CD14-positive monocyte (primary cell): ENCODE results near the gene AASS. TPM values are rescaled to one million over a fixed set of nuclear protein-coding genes. Genes with fewer than 3 reads are reported as not detected.

Source experiments
- DNase-seq, 3 donors: peaks; one replicate each; pipeline ENCODE4 v3.0.0-alpha.2; 2011 to 2022
- H2AFZ ChIP-seq: 2 replicates; pipeline ENCODE4 v1.6.0; 2012; ENCODE audit warnings: mild to moderate bottlenecking, low read depth, low read length, inconsistent platforms; ENCODE audit not compliant: insufficient read depth, poor library complexity, severe bottlenecking
- H3K27ac ChIP-seq, 2 donors: 1 replicate in 1 of 2; 2 replicates in 1 of 2; pipeline ENCODE4 v1.5.1; 2012 to 2013; ENCODE audit warnings: low read length in 2 of 2, control low read depth in 1 of 2, inconsistent platforms in 1 of 2, low read depth in 1 of 2, mild to moderate bottlenecking in 1 of 2
- H3K27me3 ChIP-seq, 2 donors: one replicate each; pipeline versions ENCODE4 v1.6.0 to v1.6.1; 2011 to 2013; ENCODE audit warnings: low read length in 2 of 2; ENCODE audit not compliant: control insufficient read depth in 2 of 2, insufficient read depth in 2 of 2
- H3K36me3 ChIP-seq, 2 donors: replicated peaks in 1 of 2; 1 replicate in 1 of 2; 2 replicates in 1 of 2; pipeline versions ENCODE4 v1.5.1 to v1.6.1; 2012 to 2013; ENCODE audit warnings: low read length in 2 of 2, control low read depth in 1 of 2, inconsistent platforms in 1 of 2, mild to moderate bottlenecking in 1 of 2; ENCODE audit not compliant: insufficient read depth in 2 of 2, control insufficient read depth in 1 of 2
- H3K4me1 ChIP-seq, 2 donors: 1 replicate in 1 of 2; 2 replicates in 1 of 2; pipeline versions ENCODE4 v1.5.1 to v1.6.1; 2012 to 2013; ENCODE audit warnings: low read length in 2 of 2, control low read depth in 1 of 2, inconsistent platforms in 1 of 2, mild to moderate bottlenecking in 1 of 2, moderate library complexity in 1 of 2; ENCODE audit not compliant: insufficient read depth in 2 of 2, control insufficient read depth in 1 of 2
- H3K4me2 ChIP-seq: replicated peaks from 2 replicates; pipeline ENCODE3; 2012; ENCODE audit warnings: low read length, moderate library complexity, mild to moderate bottlenecking; ENCODE audit not compliant: poor library complexity, severe bottlenecking; ENCODE audit errors: extremely low read depth
- H3K4me3 ChIP-seq, 3 experiments: fragments of 200-600 bp in 1 of 3; sonication (generic) in 1 of 3; replicated peaks in 1 of 3; 1 replicate in 2 of 3; 2 replicates in 1 of 3; pipeline ENCODE4 v1.5.1; 2011 to 2013; ENCODE audit warnings: low read length in 3 of 3, mild to moderate bottlenecking in 3 of 3, control low read depth in 2 of 3, low read depth in 2 of 3, inconsistent platforms in 1 of 3, moderate library complexity in 1 of 3
- H3K79me2 ChIP-seq: 2 replicates; pipeline ENCODE4 v1.6.0; 2012; ENCODE audit warnings: mild to moderate bottlenecking, control low read depth, inconsistent platforms, low read length, moderate library complexity; ENCODE audit not compliant: insufficient read depth
- H3K9ac ChIP-seq: 2 replicates; pipeline ENCODE4 v1.6.0; 2017; ENCODE audit warnings: low read length, mild to moderate bottlenecking; ENCODE audit not compliant: insufficient read depth, poor library complexity, severe bottlenecking
- H3K9me3 ChIP-seq, 2 donors: replicated peaks in 1 of 2; 1 replicate in 1 of 2; 2 replicates in 1 of 2; pipeline versions ENCODE4 v1.5.1 to v1.6.1; 2012 to 2013; ENCODE audit warnings: low read length in 2 of 2, control low read depth in 1 of 2; ENCODE audit not compliant: control insufficient read depth in 1 of 2, insufficient read depth in 1 of 2
- H4K20me1 ChIP-seq: 2 replicates; pipeline ENCODE4 v1.6.0; 2012; ENCODE audit warnings: mild to moderate bottlenecking, low read length, control low read depth, moderate library complexity; ENCODE audit not compliant: insufficient read depth
- H3K27ac Mint-ChIP-seq, 7 donors: one replicate each; pipeline ENCODE4 v1.8.0; 2020; ENCODE audit warnings: mild to moderate bottlenecking in 7 of 7, mixed read lengths in 7 of 7, moderate library complexity in 6 of 7, inconsistent platforms in 2 of 7
- H3K27me3 Mint-ChIP-seq, 3 donors: one replicate each; pipeline ENCODE4 v1.8.0; 2021 to 2022; ENCODE audit warnings: low read depth in 3 of 3, mild to moderate bottlenecking in 3 of 3, mixed read lengths in 3 of 3, moderate library complexity in 3 of 3, inconsistent platforms in 1 of 3
- H3K36me3 Mint-ChIP-seq, 2 donors: one replicate each; pipeline ENCODE4 v1.8.0; 2020; ENCODE audit warnings: mixed read lengths in 2 of 2, inconsistent platforms in 1 of 2, mild to moderate bottlenecking in 1 of 2
- H3K4me1 Mint-ChIP-seq: one replicate; pipeline ENCODE4 v1.8.0; 2020; ENCODE audit warnings: mild to moderate bottlenecking, mixed read lengths
- H3K4me3 Mint-ChIP-seq, 2 donors: one replicate each; pipeline ENCODE4 v1.8.0; 2020; ENCODE audit warnings: mild to moderate bottlenecking in 2 of 2, mixed read lengths in 2 of 2, moderate library complexity in 1 of 2
- H3K9me3 Mint-ChIP-seq, 7 donors: one replicate each; pipeline ENCODE4 v1.8.0; 2020 to 2022; ENCODE audit warnings: mixed read lengths in 7 of 7, mild to moderate bottlenecking in 6 of 7, moderate library complexity in 6 of 7, inconsistent platforms in 2 of 7
- WGBS: methylation state at CpG from one replicate; pipeline ENCODE4 v1.1.5; 2013; ENCODE audit warnings: missing lambda C conversion rate; ENCODE audit not compliant: insufficient coverage; 5-methylcytosine and 5-hydroxymethylcytosine counted together
- intact Hi-C, 2 donors: fragments of 100-400 bp; cut with micrococcal nuclease; formaldehyde crosslinking; loops; one replicate each; pipeline versions ENCODE4 v1.15.0 to v1.15.1; 2023
- polyA plus RNA-seq, 3 donors: library from polyadenylated mRNA; depleted of rRNA in 1 of 3; unstranded in 2 of 3; stranded (reverse) in 1 of 3; fragments of 300-500 nt in 2 of 3; fragments of >200 nt in 1 of 3; fragmentation: Illumina TruSeq in 2 of 3; gene quantifications; 1 replicate in 2 of 3; 2 replicates in 1 of 3; pipeline ENCODE4 v1.2.3, GENCODE V29; 2012 to 2021
- TF ChIP-seq, protein P1 (sequence below): fragments of 200-600 bp; IDR thresholded peaks from one replicate; pipeline ENCODE4 v1.8.0; 2022; ENCODE audit warnings: antibody characterized with exemption, mild to moderate bottlenecking

AASS gene
- polyA plus RNA-seq, 3 donors = 0.22 to 0.33 TPM; not detected in 1

DNA sequence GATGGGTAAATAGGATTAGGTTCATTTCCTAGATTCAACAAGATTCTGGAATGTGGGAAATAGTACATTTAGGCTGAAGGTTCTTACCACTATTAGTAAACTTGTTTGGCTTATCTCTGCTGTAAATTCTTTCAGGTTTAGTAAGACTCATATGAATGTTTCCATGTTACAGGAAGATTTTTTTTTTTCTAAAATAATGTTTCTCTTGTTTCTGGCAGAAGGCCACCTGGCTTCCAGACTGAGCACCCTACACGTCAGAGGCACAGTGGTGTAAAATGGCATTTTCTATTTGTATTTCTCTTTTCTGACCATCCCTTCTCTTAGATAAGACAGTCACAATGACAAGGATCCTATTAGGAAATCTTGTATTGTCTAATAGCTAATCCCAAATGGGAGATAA, 22.7 kb upstream of the AASS start:
- H3K4me3 ChIP-seq = no peak overlapping the region
- H3K9ac ChIP-seq = no peak overlapping the region
- TF ChIP-seq, protein P1, sequence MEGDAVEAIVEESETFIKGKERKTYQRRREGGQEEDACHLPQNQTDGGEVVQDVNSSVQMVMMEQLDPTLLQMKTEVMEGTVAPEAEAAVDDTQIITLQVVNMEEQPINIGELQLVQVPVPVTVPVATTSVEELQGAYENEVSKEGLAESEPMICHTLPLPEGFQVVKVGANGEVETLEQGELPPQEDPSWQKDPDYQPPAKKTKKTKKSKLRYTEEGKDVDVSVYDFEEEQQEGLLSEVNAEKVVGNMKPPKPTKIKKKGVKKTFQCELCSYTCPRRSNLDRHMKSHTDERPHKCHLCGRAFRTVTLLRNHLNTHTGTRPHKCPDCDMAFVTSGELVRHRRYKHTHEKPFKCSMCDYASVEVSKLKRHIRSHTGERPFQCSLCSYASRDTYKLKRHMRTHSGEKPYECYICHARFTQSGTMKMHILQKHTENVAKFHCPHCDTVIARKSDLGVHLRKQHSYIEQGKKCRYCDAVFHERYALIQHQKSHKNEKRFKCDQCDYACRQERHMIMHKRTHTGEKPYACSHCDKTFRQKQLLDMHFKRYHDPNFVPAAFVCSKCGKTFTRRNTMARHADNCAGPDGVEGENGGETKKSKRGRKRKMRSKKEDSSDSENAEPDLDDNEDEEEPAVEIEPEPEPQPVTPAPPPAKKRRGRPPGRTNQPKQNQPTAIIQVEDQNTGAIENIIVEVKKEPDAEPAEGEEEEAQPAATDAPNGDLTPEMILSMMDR = no peak
- H3K36me3 Mint-ChIP-seq = no peaks in the 10 kb centered on the region
- no peak overlapping the region for H3K27ac Mint-ChIP-seq
- no peaks in the 10 kb centered on the region for H3K9me3 ChIP-seq
- H3K27ac ChIP-seq = no peak overlapping the region
- H4K20me1 ChIP-seq = no peaks in the 10 kb centered on the region
- no peaks in the 10 kb centered on the region for H3K27me3 ChIP-seq
- H3K36me3 ChIP-seq = no peaks in the 10 kb centered on the region
- no peak overlapping the region for H3K4me3 Mint-ChIP-seq
- DNase-seq = no peak
- no peaks in the 10 kb centered on the region for H3K4me1 ChIP-seq
- no peaks in the 10 kb centered on the region for H3K79me2 ChIP-seq
- no peak overlapping the region for H3K4me2 ChIP-seq
- intact Hi-C loops = no loop called here
- H2AFZ ChIP-seq = no peak overlapping the region
- no peaks in the 10 kb centered on the region for H3K4me1 Mint-ChIP-seq
- peaks cover 0 to 3% (median 0%) of the 10 kb centered on the region in 7 donors for H3K9me3 Mint-ChIP-seq
- WGBS = no CpG with 5 or more reads among the region's 1 CpG
- H3K27me3 Mint-ChIP-seq = peaks cover 0 to 1% (median 0%) of the 10 kb centered on the region in 3 donors

DNA sequence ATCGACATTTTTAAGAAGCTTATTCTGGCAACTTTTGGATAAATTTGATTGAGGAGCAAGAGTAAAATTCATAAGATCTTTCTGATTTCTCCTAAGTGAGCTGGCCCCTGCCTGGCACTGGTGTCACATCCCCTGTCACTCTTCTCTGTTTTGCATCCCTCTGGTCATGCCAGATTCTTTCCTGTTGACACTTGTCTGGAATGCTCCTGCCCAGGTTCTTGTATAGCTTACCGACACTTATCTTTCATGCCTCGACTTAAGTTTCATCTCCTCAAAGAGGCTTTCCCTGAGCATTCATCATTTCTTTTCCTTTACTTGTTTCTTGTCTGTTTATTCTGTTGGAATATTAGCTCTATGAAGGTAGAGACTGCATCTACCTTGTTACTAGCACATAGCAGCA, 22.2 kb upstream of the AASS start:
- Histone ChIP-seq H3K27me3 (no peaks in the 10 kb centered on the region), H3K36me3 (no peaks in the 10 kb centered on the region), H2AFZ (no peak overlapping the region), H4K20me1 (no peaks in the 10 kb centered on the region), H3K9ac (no peak overlapping the region), H3K4me1 (no peaks in the 10 kb centered on the region), H3K79me2 (no peaks in the 10 kb centered on the region), H3K9me3 (no peaks in the 10 kb centered on the region), H3K4me3 (no peak overlapping the region), H3K4me2 (no peak overlapping the region), H3K27ac (no peak overlapping the region)
- no peaks in the 10 kb centered on the region for H3K36me3 Mint-ChIP-seq
- H3K27me3 Mint-ChIP-seq = peaks cover 0 to 1% (median 0%) of the 10 kb centered on the region in 3 donors
- H3K27ac Mint-ChIP-seq = no peak overlapping the region
- H3K4me3 Mint-ChIP-seq = no peak overlapping the region
- peaks cover 0 to 3% (median 0%) of the 10 kb centered on the region in 7 donors for H3K9me3 Mint-ChIP-seq
- intact Hi-C loops = no loop called here
- H3K4me1 Mint-ChIP-seq = no peaks in the 10 kb centered on the region
- DNase-seq = no peak
- TF ChIP-seq, protein P1 = no peak
- WGBS = 60% methylated on average over 1 of the region's 3 CpGs
